Karpas-422 (cell line): ENCODE data around the gene ITM2C. TPM values are rescaled to one million over a fixed set of nuclear protein-coding genes. Genes with fewer than 3 reads are reported as not detected.

Experiments used
- DNase-seq: peaks from one replicate; pipeline ENCODE4 v3.0.0-alpha.2; 2015
- H2AFZ ChIP-seq: fragments of 200-600 bp; sonication (generic); 2 replicates; pipeline ENCODE4 v1.6.1; 2014; ENCODE audit warnings: antibody characterized with exemption, low read length, mixed read lengths
- H3K27ac ChIP-seq: fragments of 200-600 bp; sonication (generic); 2 replicates; pipeline ENCODE4 v1.5.1; 2014; ENCODE audit warnings: mild to moderate bottlenecking, low read length, moderate library complexity
- H3K27me3 ChIP-seq: fragments of 200-600 bp; sonication (generic); 2 replicates; pipeline ENCODE4 v1.6.1; 2014; ENCODE audit warnings: low read length, mixed read lengths
- H3K36me3 ChIP-seq: fragments of 200-600 bp; sonication (generic); 2 replicates; pipeline ENCODE4 v1.6.1; 2014; ENCODE audit warnings: low read length, mixed read lengths; ENCODE audit not compliant: insufficient read depth
- H3K4me1 ChIP-seq: fragments of 200-600 bp; sonication (generic); 2 replicates; pipeline ENCODE4 v1.6.1; 2014; ENCODE audit warnings: mild to moderate bottlenecking, low read length, mixed read lengths
- H3K4me2 ChIP-seq: fragments of 200-600 bp; sonication (generic); 2 replicates; pipeline ENCODE4 v1.6.1; 2014; ENCODE audit warnings: low read length, low read depth, mild to moderate bottlenecking; ENCODE audit not compliant: poor library complexity, severe bottlenecking
- H3K4me3 ChIP-seq: fragments of 200-600 bp; sonication (generic); 2 replicates; pipeline ENCODE4 v1.5.1; 2014; ENCODE audit warnings: mild to moderate bottlenecking, antibody characterized with exemption, low read length, mixed read lengths
- H3K79me2 ChIP-seq: fragments of 200-600 bp; sonication (generic); 2 replicates; pipeline ENCODE4 v1.6.1; 2014; ENCODE audit warnings: mild to moderate bottlenecking, low read length, mixed read lengths
- H3K9ac ChIP-seq: fragments of 200-600 bp; sonication (generic); 2 replicates; pipeline ENCODE4 v1.6.0; 2014; ENCODE audit warnings: low read length
- H3K9me2 ChIP-seq: fragments of 200-600 bp; sonication (generic), shearing (Covaris generic); replicated peaks from 2 replicates; pipeline ENCODE4 v1.6.0; 2014; ENCODE audit warnings: mild to moderate bottlenecking, low read length, moderate library complexity; ENCODE audit not compliant: insufficient read depth
- H3K9me3 ChIP-seq: fragments of 300-700, 200-600 bp; sonication (generic); 2 replicates; pipeline ENCODE4 v1.6.1; 2014; ENCODE audit warnings: low read length, mixed read lengths
- H4K20me1 ChIP-seq: fragments of 200-600 bp; sonication (generic); 2 replicates; pipeline ENCODE4 v1.6.1; 2014; ENCODE audit warnings: mild to moderate bottlenecking, antibody characterized with exemption, low read length, low read depth; ENCODE audit not compliant: insufficient read depth
- total RNA-seq: library from RNA; depleted of rRNA; stranded (reverse); fragments of >200 nt; shearing (Covaris generic); gene quantifications from 2 replicates; pipeline ENCODE4 v1.2.3, GENCODE V29; 2014; ENCODE audit warnings: low replicate concordance

The ITM2C gene
- total RNA-seq, 1 experiment from 2014 or later = 0.19 TPM

- Histone ChIP-seq H3K36me3 (no peaks in the 10 kb centered on the region), H3K27ac (no peak overlapping the region), H3K9me2 (no peaks in the 10 kb centered on the region), H3K27me3 (no peaks in the 10 kb centered on the region), H3K9ac (peak overlapping the region; percentile 17; the same call in 1 of the 2 replicates), H3K9me3 (no peaks in the 10 kb centered on the region), H3K79me2 (no peaks in the 10 kb centered on the region), H4K20me1 (no peaks in the 10 kb centered on the region), H3K4me3 (peak overlapping the region; percentile 30; the same call in 1 of the 2 replicates), H3K4me2 (peak overlapping the region; percentile 56), H2AFZ (no peak overlapping the region), H3K4me1 (peaks cover 23% of the 10 kb centered on the region)
- DNase-seq = no peak
Measured at GRCh38 chr2:230862292-230862691, 2.5 kb upstream of the ITM2C start.

- H3K4me3 ChIP-seq = no peak overlapping the region
- H3K9me3 ChIP-seq = no peaks in the 10 kb centered on the region
- no peaks in the 10 kb centered on the region for H3K36me3 ChIP-seq
- H3K4me2 ChIP-seq = no peak overlapping the region
- no peaks in the 10 kb centered on the region for H3K27me3 ChIP-seq
- H3K9ac ChIP-seq = no peak overlapping the region
- H3K9me2 ChIP-seq = no peaks in the 10 kb centered on the region
- H2AFZ ChIP-seq = no peak overlapping the region
- no peak for DNase-seq
- H3K79me2 ChIP-seq = no peaks in the 10 kb centered on the region
- peaks cover 24% of the 10 kb centered on the region for H3K4me1 ChIP-seq
- H4K20me1 ChIP-seq = no peaks in the 10 kb centered on the region
- H3K27ac ChIP-seq = no peak overlapping the region
Measured at GRCh38 chr2:230863031-230863430, 1.7 kb upstream of the ITM2C start.

- Histone ChIP-seq H2AFZ (no peak overlapping the region), H3K4me1 (peaks cover 24% of the 10 kb centered on the region)
Measured at GRCh38 chr2:230863442-230864121, 1.2 kb upstream of the ITM2C start.

GRCh38 chr2:230864122-230864604 is 579 bp upstream of the ITM2C start:
- Histone ChIP-seq H3K27ac (no peak overlapping the region), H3K4me2 (no peak overlapping the region), H3K9ac (no peak overlapping the region)

More at GRCh38 chr2:230863442-230864121, 1.2 kb upstream of the ITM2C start:
- Histone ChIP-seq H3K79me2 (no peaks in the 10 kb centered on the region), H3K4me2 (no peak overlapping the region), H3K27me3 (no peaks in the 10 kb centered on the region), H3K4me3 (no peak overlapping the region), H4K20me1 (no peaks in the 10 kb centered on the region), H3K36me3 (no peaks in the 10 kb centered on the region), H3K9me3 (no peaks in the 10 kb centered on the region), H3K27ac (no peak overlapping the region), H3K9me2 (no peaks in the 10 kb centered on the region), H3K9ac (no peak overlapping the region)
- no peak for DNase-seq

GRCh38 chr2:230865307-230865765 is 594 bp downstream of the ITM2C start:
- Histone ChIP-seq H3K27ac (no peak overlapping the region), H3K27me3 (no peaks in the 10 kb centered on the region), H3K4me2 (no peak overlapping the region), H3K9ac (no peak overlapping the region), H2AFZ (no peak overlapping the region), H3K4me3 (no peak overlapping the region), H3K9me2 (no peaks in the 10 kb centered on the region), H3K36me3 (no peaks in the 10 kb centered on the region), H4K20me1 (no peaks in the 10 kb centered on the region), H3K9me3 (no peaks in the 10 kb centered on the region), H3K4me1 (peaks cover 30% of the 10 kb centered on the region), H3K79me2 (no peaks in the 10 kb centered on the region)
- DNase-seq = no peak

More at GRCh38 chr2:230864122-230864604, 579 bp upstream of the ITM2C start:
- H2AFZ ChIP-seq = no peak overlapping the region
- H3K36me3 ChIP-seq = no peaks in the 10 kb centered on the region
- no peaks in the 10 kb centered on the region for H3K79me2 ChIP-seq
- H4K20me1 ChIP-seq = no peaks in the 10 kb centered on the region
- H3K9me2 ChIP-seq = no peaks in the 10 kb centered on the region
- DNase-seq = no peak
- H3K4me3 ChIP-seq = no peak overlapping the region
- H3K4me1 ChIP-seq = peaks cover 24% of the 10 kb centered on the region
- H3K27me3 ChIP-seq = no peaks in the 10 kb centered on the region
- no peaks in the 10 kb centered on the region for H3K9me3 ChIP-seq

GRCh38 chr2:230865766-230866755 is 1.3 kb downstream of the ITM2C start:
- Histone ChIP-seq H3K9ac (no peak overlapping the region), H3K27me3 (no peaks in the 10 kb centered on the region), H3K4me1 (peaks cover 33% of the 10 kb centered on the region), H2AFZ (no peak overlapping the region), H3K4me2 (no peak overlapping the region), H3K9me3 (no peaks in the 10 kb centered on the region), H3K79me2 (no peaks in the 10 kb centered on the region), H3K4me3 (no peak overlapping the region), H3K36me3 (no peaks in the 10 kb centered on the region), H4K20me1 (no peaks in the 10 kb centered on the region), H3K9me2 (no peaks in the 10 kb centered on the region), H3K27ac (no peak overlapping the region)
- no peak for DNase-seq

- H3K4me1 ChIP-seq = peaks cover 27% of the 10 kb centered on the region
- DNase-seq = peak; percentile 72
- H3K27ac ChIP-seq = no peak overlapping the region
Measured at GRCh38 chr2:230866756-230867523, 2.2 kb downstream of the ITM2C start.

More at GRCh38 chr2:230866756-230867523, 2.2 kb downstream of the ITM2C start:
- Histone ChIP-seq H3K36me3 (no peaks in the 10 kb centered on the region), H3K27me3 (no peaks in the 10 kb centered on the region), H3K79me2 (no peaks in the 10 kb centered on the region), H3K9me2 (no peaks in the 10 kb centered on the region), H3K9ac (no peak overlapping the region), H3K9me3 (no peaks in the 10 kb centered on the region), H4K20me1 (no peaks in the 10 kb centered on the region), H3K4me2 (no peak overlapping the region), H2AFZ (no peak overlapping the region), H3K4me3 (no peak overlapping the region)
